ENCODE measurements around the gene SPDYE18.
"Not testable (repeated sequence)": the region's sequence is repeated elsewhere in the genome, so short reads cannot be mapped to it uniquely, and the experiment has no call there.

Gene SPDYE18

DNA sequence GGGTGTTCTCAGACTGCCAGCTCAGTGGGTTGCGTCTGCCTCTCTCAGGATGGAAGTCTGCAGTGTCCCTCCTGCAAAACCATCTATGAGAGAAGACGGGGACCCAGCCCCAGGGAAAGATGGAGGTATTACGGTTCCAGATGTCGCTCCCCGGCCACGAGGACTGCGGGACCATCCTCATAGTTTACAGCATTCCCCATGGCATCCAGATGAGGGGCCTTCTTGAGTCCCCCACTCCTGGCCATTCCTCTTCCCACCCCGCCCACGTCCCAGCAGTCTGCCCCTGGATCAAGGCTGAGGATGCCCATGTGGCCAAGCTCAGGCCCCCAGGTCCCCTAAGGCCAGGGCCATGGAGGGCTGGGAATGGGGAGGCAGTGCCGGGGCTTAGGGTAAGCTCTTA lies 59.1 kb downstream of the SPDYE18 start:
- H3K9ac ChIP-seq (ENCODE audit: low read length); H3K9me2 ChIP-seq (replicated peaks; ENCODE audit: insufficient read depth, low read length); H3K27ac ChIP-seq (ENCODE audit: low read depth, low read length); H3K27me3 ChIP-seq (ENCODE audit: low read length); H3F3A ChIP-seq (ENCODE audit: insufficient read depth); H2AFZ ChIP-seq (ENCODE audit: low read depth, low read length, severe bottlenecking); H3K4me2 ChIP-seq (ENCODE audit: low read depth, low read length, poor library complexity, severe bottlenecking); H3K4me3 ChIP-seq (ENCODE audit: insufficient read depth, low read length, poor library complexity, severe bottlenecking); H4K20me1 ChIP-seq (ENCODE audit: low read depth, low read length); H3K79me2 ChIP-seq (ENCODE audit: insufficient read depth, low read length); H3K9me3 ChIP-seq (ENCODE audit: insufficient read depth, low read length); H3K36me3 ChIP-seq (ENCODE audit: low read length): not testable (repeated sequence)

DNA sequence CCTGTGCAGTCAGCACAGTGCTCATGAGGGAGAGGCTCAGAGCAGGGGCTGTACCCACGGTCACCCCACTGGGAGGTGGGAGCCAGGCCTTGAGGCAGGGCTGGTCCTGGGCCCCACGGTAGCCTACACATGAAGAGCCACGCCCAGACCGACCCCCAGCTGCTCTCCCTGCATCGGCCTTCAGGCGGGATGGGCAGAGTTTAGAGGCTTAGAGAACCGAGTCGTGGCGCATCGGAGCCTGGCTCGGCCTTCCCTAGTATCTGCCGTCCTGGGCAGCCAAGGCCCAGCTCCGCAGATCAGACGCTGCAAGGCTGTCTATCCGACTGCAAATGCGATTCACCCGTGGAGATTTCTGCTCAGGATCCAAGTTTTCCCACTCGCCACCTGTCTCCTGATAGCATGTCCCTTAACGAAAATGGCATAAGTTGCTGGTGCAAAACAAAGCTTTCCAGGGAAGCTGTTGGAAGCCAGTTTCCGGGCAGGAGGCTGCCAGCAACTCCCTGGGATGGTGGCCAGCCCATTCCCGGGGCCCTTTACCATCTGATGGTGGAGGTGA lies 59.6 kb downstream of the SPDYE18 start:
- not testable (repeated sequence) for H3K4me2 ChIP-seq (ENCODE audit: low read depth, low read length, poor library complexity, severe bottlenecking); H3K9me3 ChIP-seq (ENCODE audit: insufficient read depth, low read length); H3K27me3 ChIP-seq (ENCODE audit: low read length); H3K9me2 ChIP-seq (replicated peaks; ENCODE audit: insufficient read depth, low read length); H3K27ac ChIP-seq (ENCODE audit: low read depth, low read length); H3K9ac ChIP-seq (ENCODE audit: low read length); H4K20me1 ChIP-seq (ENCODE audit: low read depth, low read length); H3F3A ChIP-seq (ENCODE audit: insufficient read depth); H2AFZ ChIP-seq (ENCODE audit: low read depth, low read length, severe bottlenecking); H3K36me3 ChIP-seq (ENCODE audit: low read length); H3K79me2 ChIP-seq (ENCODE audit: insufficient read depth, low read length); H3K4me3 ChIP-seq (ENCODE audit: insufficient read depth, low read length, poor library complexity, severe bottlenecking)

DNA sequence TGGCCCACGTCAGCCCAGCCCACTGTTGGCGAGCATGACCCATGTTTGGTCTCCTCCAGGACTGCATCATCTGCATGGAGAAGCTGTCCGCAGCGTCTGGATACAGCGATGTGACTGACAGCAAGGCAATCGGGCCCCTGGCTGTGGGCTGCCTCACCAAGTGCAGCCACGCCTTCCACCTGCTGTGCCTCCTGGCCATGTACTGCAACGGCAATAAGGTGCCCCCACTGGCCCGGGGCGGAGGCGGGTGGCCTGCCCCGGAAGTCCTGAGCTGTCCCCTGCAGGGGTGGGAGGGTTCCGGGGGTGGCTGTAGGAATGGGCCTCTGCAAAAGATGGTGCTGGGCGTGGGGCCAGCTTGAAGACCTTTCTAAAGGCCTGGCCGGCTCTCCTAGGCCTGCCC lies 60.3 kb downstream of the SPDYE18 start:
- not testable (repeated sequence) for H3K27ac ChIP-seq (ENCODE audit: low read depth, low read length); H3K9ac ChIP-seq (ENCODE audit: low read length); H3K9me3 ChIP-seq (ENCODE audit: insufficient read depth, low read length); H3K4me3 ChIP-seq (ENCODE audit: insufficient read depth, low read length, poor library complexity, severe bottlenecking); H3K79me2 ChIP-seq (ENCODE audit: insufficient read depth, low read length); H3K36me3 ChIP-seq (ENCODE audit: low read length); H2AFZ ChIP-seq (ENCODE audit: low read depth, low read length, severe bottlenecking); H3K9me2 ChIP-seq (replicated peaks; ENCODE audit: insufficient read depth, low read length); H3K4me2 ChIP-seq (ENCODE audit: low read depth, low read length, poor library complexity, severe bottlenecking); H3F3A ChIP-seq (ENCODE audit: insufficient read depth); H3K27me3 ChIP-seq (ENCODE audit: low read length); H4K20me1 ChIP-seq (ENCODE audit: low read depth, low read length)
